Panc1 (cell line): Measurements from ENCODE around the gene TCF15.

Experiments used
- POLR2AphosphoS5 ChIP-seq: IDR thresholded peaks from 2 replicates; pipeline ENCODE4 v1.6.1; 2012; ENCODE audit warnings: mild to moderate bottlenecking, low read depth, low read length, moderate library complexity
- SIN3A ChIP-seq: IDR thresholded peaks from 2 replicates; pipeline ENCODE4 v1.6.1; 2012; ENCODE audit warnings: low read depth, mild to moderate bottlenecking, low read length, moderate library complexity, borderline replicate concordance; ENCODE audit not compliant: insufficient read depth
- TCF7L2 ChIP-seq: IDR thresholded peaks from 2 replicates; pipeline ENCODE4 v1.6.1; 2011; ENCODE audit warnings: mild to moderate bottlenecking, low read depth, low read length, inconsistent platforms
- TF ChIP-seq, protein P1 (sequence below): fragments of 450-650 bp; IDR thresholded peaks from 2 replicates; pipeline ENCODE4 v1.5.1; 2017; ENCODE audit warnings: mild to moderate bottlenecking
- TF ChIP-seq, protein P2 (sequence below), 2 experiments: IDR thresholded peaks; 2 replicates each; pipeline ENCODE4 v1.6.1; 2011 to 2012; ENCODE audit warnings: low read depth in 2 of 2, control low read depth in 1 of 2, low read length in 1 of 2, mild to moderate bottlenecking in 1 of 2, moderate library complexity in 1 of 2; ENCODE audit not compliant: insufficient read depth in 1 of 2

DNA sequence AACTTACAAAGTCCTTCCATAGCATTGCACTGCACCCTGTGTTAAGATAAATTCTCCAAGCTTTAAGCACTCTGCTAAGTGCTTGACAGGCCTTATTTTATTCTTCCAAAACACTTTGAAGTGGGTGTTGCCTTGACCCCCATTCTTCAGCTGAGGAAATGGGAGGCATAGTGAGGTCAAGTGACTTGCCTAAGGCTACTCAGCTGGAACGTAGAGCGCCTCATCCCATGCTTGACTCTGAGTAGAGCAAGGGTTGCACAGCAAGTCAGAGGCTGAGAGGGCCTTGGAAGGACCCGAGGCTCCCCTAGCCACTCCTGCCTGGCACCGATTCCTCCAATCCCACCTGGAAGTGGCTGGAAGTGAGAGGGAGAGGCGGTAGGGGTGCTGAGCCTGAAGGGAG, 46.9 kb downstream of the TCF15 start:
- TF ChIP-seq TCF7L2 (no peak), SIN3A (no peak), POLR2AphosphoS5 (no peak)
- TF ChIP-seq, protein P1, sequence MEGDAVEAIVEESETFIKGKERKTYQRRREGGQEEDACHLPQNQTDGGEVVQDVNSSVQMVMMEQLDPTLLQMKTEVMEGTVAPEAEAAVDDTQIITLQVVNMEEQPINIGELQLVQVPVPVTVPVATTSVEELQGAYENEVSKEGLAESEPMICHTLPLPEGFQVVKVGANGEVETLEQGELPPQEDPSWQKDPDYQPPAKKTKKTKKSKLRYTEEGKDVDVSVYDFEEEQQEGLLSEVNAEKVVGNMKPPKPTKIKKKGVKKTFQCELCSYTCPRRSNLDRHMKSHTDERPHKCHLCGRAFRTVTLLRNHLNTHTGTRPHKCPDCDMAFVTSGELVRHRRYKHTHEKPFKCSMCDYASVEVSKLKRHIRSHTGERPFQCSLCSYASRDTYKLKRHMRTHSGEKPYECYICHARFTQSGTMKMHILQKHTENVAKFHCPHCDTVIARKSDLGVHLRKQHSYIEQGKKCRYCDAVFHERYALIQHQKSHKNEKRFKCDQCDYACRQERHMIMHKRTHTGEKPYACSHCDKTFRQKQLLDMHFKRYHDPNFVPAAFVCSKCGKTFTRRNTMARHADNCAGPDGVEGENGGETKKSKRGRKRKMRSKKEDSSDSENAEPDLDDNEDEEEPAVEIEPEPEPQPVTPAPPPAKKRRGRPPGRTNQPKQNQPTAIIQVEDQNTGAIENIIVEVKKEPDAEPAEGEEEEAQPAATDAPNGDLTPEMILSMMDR: no peak
- TF ChIP-seq, protein P2, sequence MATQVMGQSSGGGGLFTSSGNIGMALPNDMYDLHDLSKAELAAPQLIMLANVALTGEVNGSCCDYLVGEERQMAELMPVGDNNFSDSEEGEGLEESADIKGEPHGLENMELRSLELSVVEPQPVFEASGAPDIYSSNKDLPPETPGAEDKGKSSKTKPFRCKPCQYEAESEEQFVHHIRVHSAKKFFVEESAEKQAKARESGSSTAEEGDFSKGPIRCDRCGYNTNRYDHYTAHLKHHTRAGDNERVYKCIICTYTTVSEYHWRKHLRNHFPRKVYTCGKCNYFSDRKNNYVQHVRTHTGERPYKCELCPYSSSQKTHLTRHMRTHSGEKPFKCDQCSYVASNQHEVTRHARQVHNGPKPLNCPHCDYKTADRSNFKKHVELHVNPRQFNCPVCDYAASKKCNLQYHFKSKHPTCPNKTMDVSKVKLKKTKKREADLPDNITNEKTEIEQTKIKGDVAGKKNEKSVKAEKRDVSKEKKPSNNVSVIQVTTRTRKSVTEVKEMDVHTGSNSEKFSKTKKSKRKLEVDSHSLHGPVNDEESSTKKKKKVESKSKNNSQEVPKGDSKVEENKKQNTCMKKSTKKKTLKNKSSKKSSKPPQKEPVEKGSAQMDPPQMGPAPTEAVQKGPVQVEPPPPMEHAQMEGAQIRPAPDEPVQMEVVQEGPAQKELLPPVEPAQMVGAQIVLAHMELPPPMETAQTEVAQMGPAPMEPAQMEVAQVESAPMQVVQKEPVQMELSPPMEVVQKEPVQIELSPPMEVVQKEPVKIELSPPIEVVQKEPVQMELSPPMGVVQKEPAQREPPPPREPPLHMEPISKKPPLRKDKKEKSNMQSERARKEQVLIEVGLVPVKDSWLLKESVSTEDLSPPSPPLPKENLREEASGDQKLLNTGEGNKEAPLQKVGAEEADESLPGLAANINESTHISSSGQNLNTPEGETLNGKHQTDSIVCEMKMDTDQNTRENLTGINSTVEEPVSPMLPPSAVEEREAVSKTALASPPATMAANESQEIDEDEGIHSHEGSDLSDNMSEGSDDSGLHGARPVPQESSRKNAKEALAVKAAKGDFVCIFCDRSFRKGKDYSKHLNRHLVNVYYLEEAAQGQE (IDR thresholded peaks at IDR 0.05; ENCODE audit: insufficient read depth in 1 of 2, low read depth in 2 of 2, low read length in 1 of 2): no peak
